Activated CD4-positive, alpha-beta T cell treated with anti-CD3 and anti-CD28 coated beads for 36 hours (primary cell): ENCODE results near the gene LRRC4C. TPM values are rescaled to one million over a fixed set of nuclear protein-coding genes. Genes with fewer than 3 reads are reported as not detected.

Experiments
- ATAC-seq: fragments of 200-7000 bp; cut with Tn5 transposase; one replicate; pipeline ENCODE4 v1.10.0; 2021; ENCODE audit warnings: mild to moderate bottlenecking, moderate library complexity
- CTCF ChIA-PET: fragments of 350-600 bp; sonication (Branson Sonifier 250); formaldehyde crosslinking; loops from one replicate; lab custom pipeline; 2021; ENCODE audit warnings: antibody characterized with exemption; lab: Charles Lee
- POLR2A ChIA-PET: fragments of 350-600 bp; sonication (Branson Sonifier 250); formaldehyde crosslinking; loops from one replicate; lab custom pipeline; 2021; ENCODE audit warnings: antibody characterized with exemption, inconsistent platforms; lab: Charles Lee
- DNase-seq: peaks from one replicate; pipeline ENCODE4 v3.0.0-alpha.2; 2020
- H3K27ac Mint-ChIP-seq: one replicate; pipeline ENCODE4 v1.8.0; 2021; ENCODE audit warnings: mixed read lengths
- H3K27me3 Mint-ChIP-seq: one replicate; pipeline ENCODE4 v1.8.0; 2021; ENCODE audit warnings: mixed read lengths
- H3K36me3 Mint-ChIP-seq: one replicate; pipeline ENCODE4 v1.8.0; 2021; ENCODE audit warnings: low read depth, mixed read lengths
- H3K4me1 Mint-ChIP-seq: one replicate; pipeline ENCODE4 v1.8.0; 2021; ENCODE audit warnings: mixed read lengths
- H3K4me3 Mint-ChIP-seq: one replicate; pipeline ENCODE4 v1.8.0; 2021; ENCODE audit warnings: mild to moderate bottlenecking, moderate library complexity, mixed read lengths
- H3K9me3 Mint-ChIP-seq: one replicate; pipeline ENCODE4 v1.8.0; 2021; ENCODE audit warnings: low read depth, mixed read lengths
- intact Hi-C, 2 experiments: fragments of 100-400 bp; cut with DNase I in 1 of 2; cut with micrococcal nuclease in 1 of 2; formaldehyde crosslinking; loops; one replicate each; pipeline versions ENCODE4 v1.14.2 to v1.15.1; 2022 to 2024; cut with DNase I, micrococcal nuclease
- total RNA-seq, 2 experiments: library from RNA; stranded (reverse); gene quantifications; one replicate each; pipeline ENCODE4 v1.2.3, GENCODE V29; 2021

LRRC4C gene
- total RNA-seq, 2 experiments from 2014 or later, result not detected

GRCh38 chr11:41282395-41282794, 177.1 kb downstream of the LRRC4C start:
- Mint-ChIP-seq H3K9me3 (peaks cover 13% of the 10 kb centered on the region), H3K27me3 (no peaks in the 10 kb centered on the region), H3K27ac (no peak overlapping the region), H3K4me1 (no peaks in the 10 kb centered on the region), H3K36me3 (no peaks in the 10 kb centered on the region), H3K4me3 (no peak overlapping the region)
- DNase-seq, result no peak
- no peak for ATAC-seq
- intact Hi-C loops, result no loop called here
- ChIA-PET CTCF (no interaction called here), POLR2A (no interaction called here)

GRCh38 chr11:41281131-41281742, 178.2 kb downstream of the LRRC4C start:
- peaks cover 13% of the 10 kb centered on the region for H3K9me3 Mint-ChIP-seq
- DNase-seq (no peak), ATAC-seq (no peak)
- no peak overlapping the region for H3K4me3 Mint-ChIP-seq
- H3K27me3 Mint-ChIP-seq, result no peaks in the 10 kb centered on the region
- intact Hi-C loops, result no loop called here
- no peaks in the 10 kb centered on the region for H3K36me3 Mint-ChIP-seq
- ChIA-PET CTCF (no interaction called here), POLR2A (no interaction called here)
- H3K4me1 Mint-ChIP-seq, result no peaks in the 10 kb centered on the region
- H3K27ac Mint-ChIP-seq, result no peak overlapping the region

- Mint-ChIP-seq H3K4me3 (no peak overlapping the region), H3K4me1 (no peaks in the 10 kb centered on the region), H3K27ac (no peak overlapping the region), H3K27me3 (no peaks in the 10 kb centered on the region), H3K9me3 (peaks cover 18% of the 10 kb centered on the region), H3K36me3 (no peaks in the 10 kb centered on the region)
- ChIA-PET CTCF (no interaction called here), POLR2A (no interaction called here)
- intact Hi-C loops, result no loop called here
- no peak for ATAC-seq
- DNase-seq, result no peak
Observed at GRCh38 chr11:41274831-41275230, 184.6 kb downstream of the LRRC4C start.

GRCh38 chr11:41273908-41274307, 185.5 kb downstream of the LRRC4C start:
- Mint-ChIP-seq H3K4me1 (no peaks in the 10 kb centered on the region), H3K4me3 (no peak overlapping the region), H3K36me3 (no peaks in the 10 kb centered on the region), H3K27me3 (no peaks in the 10 kb centered on the region), H3K9me3 (peaks cover 18% of the 10 kb centered on the region), H3K27ac (no peak overlapping the region)
- intact Hi-C loops, result no loop called here
- POLR2A ChIA-PET, result no interaction called here
- DNase-seq, result no peak
- ATAC-seq, result no peak
- CTCF ChIA-PET, result no interaction called here

- Mint-ChIP-seq H3K4me3 (no peak overlapping the region), H3K4me1 (no peaks in the 10 kb centered on the region), H3K27ac (no peak overlapping the region), H3K9me3 (peaks cover 12% of the 10 kb centered on the region), H3K27me3 (no peaks in the 10 kb centered on the region), H3K36me3 (no peaks in the 10 kb centered on the region)
- ChIA-PET POLR2A (no interaction called here), CTCF (no interaction called here)
- intact Hi-C loops, result no loop called here
- ATAC-seq (no peak), DNase-seq (no peak)
Observed at GRCh38 chr11:41267451-41267850, 192.0 kb downstream of the LRRC4C start.

- intact Hi-C loops, result loop anchor here in 1 of 2 experiments (5.0 kb wide), 1 partner anchor 49 kb away; no protein-coding TSS in a partner anchor
- no peak overlapping the region for H3K4me3 Mint-ChIP-seq
- ChIA-PET POLR2A (no interaction called here), CTCF (no interaction called here)
- peaks cover 5% of the 10 kb centered on the region for H3K9me3 Mint-ChIP-seq
- H3K36me3 Mint-ChIP-seq, result no peaks in the 10 kb centered on the region
- no peak for ATAC-seq
- no peaks in the 10 kb centered on the region for H3K4me1 Mint-ChIP-seq
- H3K27me3 Mint-ChIP-seq, result no peaks in the 10 kb centered on the region
- DNase-seq, result no peak
- H3K27ac Mint-ChIP-seq, result no peak overlapping the region
Observed at GRCh38 chr11:41256041-41256440, 203.4 kb downstream of the LRRC4C start.

- H3K36me3 Mint-ChIP-seq, result no peaks in the 10 kb centered on the region
- intact Hi-C loops, result loop anchor here in 1 of 2 experiments (5.0 kb wide), 1 partner anchor 48 kb away; no protein-coding TSS in a partner anchor
- H3K9me3 Mint-ChIP-seq, result peaks cover 5% of the 10 kb centered on the region
- ChIA-PET CTCF (no interaction called here), POLR2A (no interaction called here)
- ATAC-seq, result no peak
- no peaks in the 10 kb centered on the region for H3K27me3 Mint-ChIP-seq
- no peak overlapping the region for H3K27ac Mint-ChIP-seq
- H3K4me1 Mint-ChIP-seq, result no peaks in the 10 kb centered on the region
- DNase-seq, result no peak
- H3K4me3 Mint-ChIP-seq, result no peak overlapping the region
Observed at GRCh38 chr11:41254966-41255365, 204.5 kb downstream of the LRRC4C start.

- no peak for ATAC-seq
- DNase-seq, result no peak
- Mint-ChIP-seq H3K27ac (no peak overlapping the region), H3K4me3 (no peak overlapping the region), H3K27me3 (no peaks in the 10 kb centered on the region), H3K36me3 (no peaks in the 10 kb centered on the region), H3K9me3 (peaks cover 17% of the 10 kb centered on the region), H3K4me1 (no peaks in the 10 kb centered on the region)
- CTCF ChIA-PET, result no interaction called here
- POLR2A ChIA-PET, result no interaction called here
- intact Hi-C loops, result no loop called here
Observed at GRCh38 chr11:41250408-41250935, 209.0 kb downstream of the LRRC4C start.

GRCh38 chr11:41247621-41248020, 211.8 kb downstream of the LRRC4C start:
- ATAC-seq (no peak), DNase-seq (no peak)
- H3K27me3 Mint-ChIP-seq, result no peaks in the 10 kb centered on the region
- peaks cover 23% of the 10 kb centered on the region for H3K9me3 Mint-ChIP-seq
- CTCF ChIA-PET, result no interaction called here
- H3K27ac Mint-ChIP-seq, result no peak overlapping the region
- POLR2A ChIA-PET, result no interaction called here
- H3K4me1 Mint-ChIP-seq, result no peaks in the 10 kb centered on the region
- intact Hi-C loops, result no loop called here
- H3K4me3 Mint-ChIP-seq, result no peak overlapping the region
- no peaks in the 10 kb centered on the region for H3K36me3 Mint-ChIP-seq

GRCh38 chr11:41246399-41246745, 213.1 kb downstream of the LRRC4C start:
- ATAC-seq (no peak), DNase-seq (no peak)
- no peaks in the 10 kb centered on the region for H3K4me1 Mint-ChIP-seq
- ChIA-PET POLR2A (no interaction called here), CTCF (interaction anchor here (1.1 kb wide), 1 partner anchor 12 kb away, joined by 4 read pairs; no protein-coding TSS in a partner anchor)
- H3K36me3 Mint-ChIP-seq, result no peaks in the 10 kb centered on the region
- H3K27me3 Mint-ChIP-seq, result no peaks in the 10 kb centered on the region
- H3K27ac Mint-ChIP-seq, result no peak overlapping the region
- no peak overlapping the region for H3K4me3 Mint-ChIP-seq
- peaks cover 21% of the 10 kb centered on the region for H3K9me3 Mint-ChIP-seq
- intact Hi-C loops, result no loop called here

GRCh38 chr11:41245704-41246398, 213.6 kb downstream of the LRRC4C start:
- ATAC-seq (no peak), DNase-seq (no peak)
- CTCF ChIA-PET, result interaction anchor here (1.1 kb wide), 1 partner anchor 11 kb away, joined by 4 read pairs; no protein-coding TSS in a partner anchor
- Mint-ChIP-seq H3K9me3 (peaks cover 20% of the 10 kb centered on the region), H3K27me3 (no peaks in the 10 kb centered on the region), H3K36me3 (no peaks in the 10 kb centered on the region), H3K4me1 (no peaks in the 10 kb centered on the region), H3K4me3 (no peak overlapping the region), H3K27ac (no peak overlapping the region)
- POLR2A ChIA-PET, result no interaction called here
- intact Hi-C loops, result no loop called here

- H3K27me3 Mint-ChIP-seq, result no peaks in the 10 kb centered on the region
- intact Hi-C loops, result no loop called here
- peaks cover 23% of the 10 kb centered on the region for H3K9me3 Mint-ChIP-seq
- DNase-seq, result no peak
- H3K4me3 Mint-ChIP-seq, result no peak overlapping the region
- H3K36me3 Mint-ChIP-seq, result no peaks in the 10 kb centered on the region
- no peak for ATAC-seq
- H3K4me1 Mint-ChIP-seq, result no peaks in the 10 kb centered on the region
- H3K27ac Mint-ChIP-seq, result no peak overlapping the region
- POLR2A ChIA-PET, result no interaction called here
- CTCF ChIA-PET, result no interaction called here
Observed at GRCh38 chr11:41245184-41245583, 214.3 kb downstream of the LRRC4C start.
